ENCODE measurements around the gene CBX5.
"Not testable (repeated sequence)": the region's sequence is repeated elsewhere in the genome, so short reads cannot be mapped to it uniquely, and the experiment has no call there.

DNA sequence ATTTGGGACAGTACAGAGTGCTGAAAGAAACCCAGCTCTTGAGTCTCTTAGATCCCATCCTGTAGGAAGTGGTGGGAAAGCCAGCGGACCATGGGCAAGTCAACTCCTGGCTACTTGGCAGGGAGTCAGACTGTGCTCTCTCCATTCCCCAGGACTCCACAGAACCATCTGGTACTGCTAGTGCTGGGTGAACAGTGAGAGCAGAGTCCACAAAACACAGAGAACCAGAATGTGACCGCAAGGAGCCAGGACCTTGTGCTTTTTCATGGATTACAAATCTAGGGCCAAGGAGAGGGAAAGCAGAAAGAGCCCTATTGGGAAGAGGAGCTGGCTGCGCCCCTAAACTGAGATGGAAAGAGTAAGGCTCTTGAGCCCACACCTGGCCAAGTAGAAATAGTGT is 48.7 kb downstream of the CBX5 start:
- TF ChIP-seq, protein P1, sequence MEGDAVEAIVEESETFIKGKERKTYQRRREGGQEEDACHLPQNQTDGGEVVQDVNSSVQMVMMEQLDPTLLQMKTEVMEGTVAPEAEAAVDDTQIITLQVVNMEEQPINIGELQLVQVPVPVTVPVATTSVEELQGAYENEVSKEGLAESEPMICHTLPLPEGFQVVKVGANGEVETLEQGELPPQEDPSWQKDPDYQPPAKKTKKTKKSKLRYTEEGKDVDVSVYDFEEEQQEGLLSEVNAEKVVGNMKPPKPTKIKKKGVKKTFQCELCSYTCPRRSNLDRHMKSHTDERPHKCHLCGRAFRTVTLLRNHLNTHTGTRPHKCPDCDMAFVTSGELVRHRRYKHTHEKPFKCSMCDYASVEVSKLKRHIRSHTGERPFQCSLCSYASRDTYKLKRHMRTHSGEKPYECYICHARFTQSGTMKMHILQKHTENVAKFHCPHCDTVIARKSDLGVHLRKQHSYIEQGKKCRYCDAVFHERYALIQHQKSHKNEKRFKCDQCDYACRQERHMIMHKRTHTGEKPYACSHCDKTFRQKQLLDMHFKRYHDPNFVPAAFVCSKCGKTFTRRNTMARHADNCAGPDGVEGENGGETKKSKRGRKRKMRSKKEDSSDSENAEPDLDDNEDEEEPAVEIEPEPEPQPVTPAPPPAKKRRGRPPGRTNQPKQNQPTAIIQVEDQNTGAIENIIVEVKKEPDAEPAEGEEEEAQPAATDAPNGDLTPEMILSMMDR (IDR thresholded peaks at IDR 0.05; ENCODE audit: low read depth, low read length): not testable (repeated sequence)
- TF ChIP-seq EZH2phosphoT487 (IDR thresholded peaks at IDR 0.05; ENCODE audit: low read depth): not testable (repeated sequence)
